HG02943 (cell line): ENCODE results near the gene AP4M1.

Experiments
- ATAC-seq: cut with Tn5 transposase; IDR thresholded peaks from one replicate; pipeline ENCODE4 v1.9.1; 2021; ENCODE audit warnings: mild to moderate bottlenecking, low read depth, moderate library complexity; ENCODE audit not compliant: unreplicated experiment

Gene AP4M1

DNA sequence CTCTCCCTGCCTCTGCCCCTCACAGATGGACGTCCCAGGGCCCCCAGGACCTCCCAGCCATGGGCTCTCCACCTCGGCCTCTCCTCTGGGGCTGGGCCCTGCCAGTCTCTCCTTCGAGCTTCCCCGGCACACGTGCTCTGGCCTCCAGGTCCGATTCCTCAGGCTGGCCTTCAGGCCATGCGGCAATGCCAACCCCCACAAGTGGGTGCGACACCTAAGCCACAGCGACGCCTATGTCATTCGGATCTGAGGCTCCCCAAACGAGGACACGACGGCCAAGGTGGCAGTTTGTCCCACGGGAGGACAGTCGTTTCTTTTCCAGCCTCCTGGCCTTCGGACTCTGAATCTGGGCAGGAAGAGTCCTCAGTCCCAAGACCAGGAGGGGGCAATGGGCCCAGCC lies 5.2 kb downstream of the AP4M1 start:
- no peak for ATAC-seq

DNA sequence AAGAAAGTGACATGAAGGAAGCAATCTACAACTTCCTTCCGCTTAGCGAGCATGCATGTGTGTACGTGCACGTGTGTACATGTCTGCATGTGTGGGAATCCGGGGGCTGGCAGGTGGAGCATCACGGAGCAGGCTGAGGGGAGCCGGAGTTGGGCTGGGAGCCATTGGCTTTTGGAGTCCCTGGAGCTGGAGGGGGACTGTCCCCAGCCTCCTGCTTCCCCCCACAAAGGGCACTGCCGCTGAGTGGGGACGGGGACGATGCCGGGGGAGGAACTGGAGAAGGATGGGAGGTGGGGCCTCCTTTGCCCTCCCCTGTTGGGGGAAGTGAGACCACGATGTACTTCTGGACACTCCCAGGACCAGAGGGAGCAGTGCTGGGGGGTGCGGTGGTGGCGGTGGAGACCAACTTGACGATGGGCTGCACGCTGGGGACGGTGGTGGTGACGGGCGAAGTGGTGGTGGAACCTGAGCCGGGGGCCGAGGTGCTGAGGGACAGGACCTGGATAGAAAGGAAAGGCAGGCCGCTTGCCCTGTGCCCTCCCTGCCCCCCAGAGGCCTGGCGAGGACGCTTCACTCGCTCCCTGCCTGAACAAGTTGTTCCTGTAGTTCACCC lies 5.8 kb downstream of the AP4M1 start:
- no peak for ATAC-seq

DNA sequence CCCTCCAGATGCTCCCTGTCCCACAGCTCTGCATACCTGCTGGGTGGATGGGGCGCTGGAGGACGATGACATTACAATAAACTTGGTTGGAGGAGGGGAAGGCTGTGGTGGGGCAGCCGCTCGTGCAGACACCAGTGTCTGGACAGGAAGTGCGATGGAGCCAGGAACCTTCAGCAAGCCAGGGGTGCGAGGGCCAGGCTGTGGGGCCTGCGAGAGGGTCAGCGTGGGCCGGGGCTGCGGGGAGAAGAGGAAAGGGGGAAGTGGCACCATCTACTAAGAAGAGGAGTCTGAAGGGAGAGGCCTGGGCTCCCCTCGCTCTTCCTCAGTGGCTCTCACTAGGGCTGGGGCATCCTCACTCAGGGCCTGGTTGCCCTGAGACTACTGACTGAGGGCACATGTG lies 6.4 kb downstream of the AP4M1 start:
- no peak for ATAC-seq

DNA sequence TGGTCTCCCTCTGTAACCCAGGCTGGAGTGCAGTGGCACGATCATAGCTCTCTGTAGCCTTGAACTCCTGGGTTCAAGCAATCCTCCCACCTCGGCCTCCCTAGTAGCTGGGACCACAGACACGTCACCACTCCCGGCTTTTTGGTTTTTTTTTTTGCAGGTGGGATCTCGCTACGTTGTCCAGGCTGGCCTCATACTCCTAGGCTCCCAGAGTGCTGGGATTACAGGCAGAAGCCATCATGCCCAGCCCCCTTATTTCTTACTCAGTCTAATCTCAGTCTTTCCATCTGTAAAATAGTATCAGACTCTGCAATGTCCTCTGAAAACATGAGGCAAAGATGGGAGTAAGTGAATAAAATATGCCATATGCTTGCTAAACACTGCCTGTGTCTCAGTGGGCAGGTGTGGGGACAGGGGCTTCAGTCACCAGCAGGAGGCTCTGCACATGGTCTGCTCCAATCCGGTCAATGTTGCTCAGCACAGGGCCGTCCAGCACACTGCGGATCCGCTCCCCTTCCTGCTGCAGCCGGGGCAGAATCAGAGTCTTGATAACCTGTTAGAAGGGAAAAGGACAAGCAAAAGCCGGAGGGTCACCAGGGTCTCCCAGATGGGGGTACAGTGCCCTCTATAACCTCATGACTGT lies 8.2 kb downstream of the AP4M1 start:
- no peak for ATAC-seq

DNA sequence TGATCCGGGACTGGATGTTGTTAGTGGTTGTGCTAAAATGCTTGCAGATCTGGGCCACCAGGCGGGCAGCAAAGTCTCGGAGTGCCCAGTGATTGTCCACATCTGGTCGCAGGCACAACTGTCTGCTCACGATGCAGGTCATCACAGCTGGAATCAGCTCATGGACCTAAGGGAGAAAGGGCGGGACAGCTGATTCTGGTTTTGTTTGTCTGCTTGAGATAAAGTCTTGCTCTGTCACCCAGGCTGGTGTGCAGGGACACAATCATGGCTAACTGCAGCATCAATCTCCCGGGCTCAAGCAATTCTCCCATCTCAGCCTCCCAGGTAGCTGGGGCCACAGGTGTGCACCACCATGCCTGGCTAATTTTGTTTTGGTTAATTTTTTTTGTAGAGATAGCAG lies 9.7 kb downstream of the AP4M1 start:
- ATAC-seq, result no peak

DNA sequence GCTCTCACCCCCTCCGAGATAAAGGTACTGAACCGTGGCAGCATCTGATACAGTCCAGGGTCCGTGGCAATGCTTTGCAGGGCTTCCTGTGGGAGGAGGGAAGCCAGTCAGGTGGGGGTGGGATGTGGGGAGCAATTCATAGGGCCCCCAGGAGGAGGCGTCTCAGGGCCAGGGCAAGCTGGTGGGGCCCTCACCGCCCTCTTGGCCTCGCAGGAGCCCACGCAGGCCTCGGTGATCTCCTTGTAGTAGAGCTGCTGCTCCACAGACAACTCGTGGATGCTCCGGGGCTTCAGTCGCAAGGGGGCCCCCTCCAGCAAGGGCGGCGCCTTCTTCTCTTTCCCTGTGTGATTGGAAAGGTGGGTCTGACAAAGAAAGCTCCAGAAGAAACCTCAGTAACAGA lies 10.5 kb downstream of the AP4M1 start:
- ATAC-seq, result no peak

DNA sequence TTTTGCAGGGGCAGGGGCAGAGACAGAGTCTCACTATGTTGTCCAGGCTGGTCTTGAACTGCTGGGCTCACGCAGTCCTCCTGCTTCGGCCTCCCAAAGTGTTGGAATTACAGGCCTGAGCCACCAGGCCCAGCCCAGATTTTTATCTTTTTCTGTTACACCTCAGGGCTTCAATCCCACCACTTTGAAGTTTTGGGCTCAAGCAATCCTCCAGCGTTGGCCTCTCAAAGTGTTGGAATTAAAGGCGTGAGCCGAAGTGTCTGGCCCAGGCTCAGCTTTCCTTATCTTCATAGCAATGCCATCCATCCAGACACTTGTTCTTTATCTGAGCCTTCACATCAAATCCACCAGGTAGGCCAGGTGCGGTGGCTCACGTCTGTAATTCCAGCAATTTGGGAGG lies 13.6 kb downstream of the AP4M1 start:
- ATAC-seq, result no peak

DNA sequence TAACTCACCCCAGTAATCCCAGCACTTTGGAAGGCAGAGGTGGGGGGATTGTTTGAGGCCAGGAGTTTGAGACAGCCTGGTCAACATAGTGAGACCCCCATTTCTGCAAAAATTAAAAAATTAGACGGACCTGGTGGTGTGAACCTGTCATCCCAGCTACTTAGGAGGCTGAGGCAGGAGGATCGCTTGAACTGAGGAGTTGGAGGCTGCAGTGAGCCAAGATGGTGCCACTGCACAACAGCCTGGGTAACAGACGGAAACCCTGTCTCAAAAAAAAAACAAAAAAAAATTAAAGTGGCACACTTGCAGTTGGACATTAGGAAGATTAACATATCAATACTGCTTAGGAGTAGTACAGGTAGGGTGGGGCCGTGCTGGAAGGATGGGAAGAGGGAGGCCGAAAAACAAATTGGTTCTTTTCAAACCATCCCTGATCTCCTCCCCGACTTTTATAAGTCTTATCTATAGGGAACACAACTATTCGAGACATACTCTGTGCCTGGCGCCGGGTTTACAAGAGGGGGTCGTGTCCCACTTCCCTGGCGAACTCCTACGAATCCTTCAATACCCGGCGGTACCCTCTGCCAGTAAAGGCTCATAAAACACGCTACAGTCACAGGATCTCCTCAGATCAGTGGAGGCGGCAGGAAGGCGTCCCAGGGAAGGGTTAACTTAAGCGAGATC lies 17.1 kb downstream of the AP4M1 start:
- no peak for ATAC-seq

DNA sequence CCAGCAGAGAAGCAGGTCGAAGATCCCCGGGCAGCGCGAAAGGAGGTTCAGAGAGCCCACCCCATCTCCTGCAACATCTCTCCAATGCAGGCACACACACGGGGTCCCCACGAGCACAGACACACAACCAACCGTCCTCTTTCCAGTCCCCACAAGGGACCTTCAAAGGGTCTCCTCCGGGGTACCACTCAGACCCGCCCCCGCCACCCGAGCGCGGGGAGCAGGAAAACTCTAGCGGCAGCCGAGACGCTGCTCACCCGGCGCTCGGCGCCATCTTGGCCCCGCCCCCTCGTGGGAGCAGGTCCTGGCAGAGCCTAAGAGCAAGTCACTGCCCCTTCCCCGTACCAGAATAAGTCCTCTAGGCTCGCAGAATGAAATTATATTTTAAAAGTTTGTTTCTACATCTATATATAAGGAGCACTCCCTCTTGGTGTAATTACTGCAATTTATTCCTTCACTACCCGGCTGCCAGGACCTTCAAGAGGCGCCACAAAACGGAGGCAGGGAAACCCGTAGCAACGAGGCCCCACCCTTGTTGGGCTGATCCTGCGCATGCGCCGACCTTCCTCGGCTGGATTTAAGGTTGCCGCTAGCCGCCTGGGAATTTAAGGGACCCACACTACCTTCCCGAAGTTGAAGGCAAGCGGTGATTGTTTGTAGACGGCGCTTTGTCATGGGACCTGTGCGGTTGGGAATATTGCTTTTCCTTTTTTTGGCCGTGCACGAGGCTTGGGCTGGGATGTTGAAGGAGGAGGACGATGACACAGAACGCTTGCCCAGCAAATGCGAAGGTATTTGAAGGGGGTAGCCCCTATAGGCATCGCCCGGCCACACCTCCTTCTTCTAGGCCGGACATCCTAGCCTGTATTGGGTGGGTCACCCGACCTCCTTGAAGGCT lies 17.9 kb downstream of the AP4M1 start, which contains the start of the genes CNPY4 and TAF6:
CNPY4 (plus strand) TSS at position 563 of the 898 bp plus-strand sequence; CDS start at position 674, 111 bp downstream.
TAF6 (minus strand) TSS at position 287 of the 898 bp plus-strand sequence. CDS start 5,149 bp downstream, outside the sequence.
- ATAC-seq, result peak; percentile 75

DNA sequence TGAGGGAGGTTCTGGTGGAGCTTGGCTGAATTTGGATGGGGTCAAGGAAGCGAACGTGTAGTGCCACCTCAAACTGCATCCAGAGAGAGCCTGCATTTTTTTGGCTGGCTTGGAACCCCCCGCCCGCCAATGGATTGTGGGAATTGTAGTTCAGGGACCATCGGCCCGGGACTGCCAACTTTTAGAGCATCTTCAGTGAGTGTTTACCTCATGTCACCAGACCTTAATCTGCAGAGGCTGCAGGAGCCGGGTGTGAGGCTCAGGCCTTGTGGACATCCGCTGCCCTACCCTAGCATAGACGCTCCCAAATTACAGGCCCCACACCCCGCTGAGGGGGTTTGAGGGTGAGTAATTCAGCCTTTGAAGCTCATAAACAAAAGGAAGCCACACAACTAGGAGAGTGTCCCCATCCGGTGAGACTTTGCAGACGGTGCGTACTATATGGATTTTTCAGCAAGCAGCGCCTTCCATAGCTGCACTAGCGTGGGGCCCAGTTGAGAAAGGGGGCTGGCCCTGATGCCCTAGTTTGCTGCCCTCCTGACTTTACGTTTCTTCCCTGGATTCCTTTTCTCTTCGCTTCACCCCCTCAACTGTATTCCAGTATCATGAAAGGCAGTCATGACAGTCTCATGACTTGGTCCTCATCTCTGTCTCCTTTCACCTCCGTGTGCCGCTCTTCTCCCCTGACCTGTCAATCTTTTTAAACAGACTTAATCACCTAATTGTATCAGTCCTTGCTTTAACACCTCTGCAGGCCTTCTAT lies 18.7 kb downstream of the AP4M1 start:
- peak; percentile 42 for ATAC-seq

DNA sequence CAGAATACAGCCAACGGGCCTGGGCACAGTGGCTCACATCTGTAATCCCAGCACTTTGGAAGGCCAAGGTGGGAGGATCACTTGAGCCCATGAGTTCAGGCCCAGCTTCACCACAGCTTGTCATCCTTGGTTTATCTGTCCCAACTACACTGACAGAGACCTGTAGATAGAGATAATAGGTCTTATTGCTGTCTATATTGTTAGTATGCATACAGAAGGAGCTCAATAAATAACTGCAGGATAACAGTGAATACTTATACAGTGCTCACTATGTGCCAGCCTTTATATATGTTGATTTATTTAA lies 19.2 kb downstream of the AP4M1 start:
- ATAC-seq, result no peak

DNA sequence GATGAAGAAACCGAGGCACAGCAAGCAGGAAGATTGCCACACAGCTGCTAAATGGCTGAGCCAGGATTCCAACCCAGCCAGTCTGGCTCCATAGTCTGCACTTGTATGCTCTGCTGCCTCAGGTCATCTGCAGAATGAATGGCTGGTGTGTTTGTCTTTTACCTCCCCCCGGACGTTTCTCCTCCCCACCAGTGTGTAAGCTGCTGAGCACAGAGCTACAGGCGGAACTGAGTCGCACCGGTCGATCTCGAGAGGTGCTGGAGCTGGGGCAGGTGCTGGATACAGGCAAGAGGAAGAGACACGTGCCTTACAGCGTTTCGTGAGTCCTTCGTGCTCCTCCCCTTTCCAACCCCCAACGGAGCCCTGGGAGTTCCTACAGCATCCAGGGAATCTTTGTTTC lies 20.6 kb downstream of the AP4M1 start:
- ATAC-seq, result no peak

DNA sequence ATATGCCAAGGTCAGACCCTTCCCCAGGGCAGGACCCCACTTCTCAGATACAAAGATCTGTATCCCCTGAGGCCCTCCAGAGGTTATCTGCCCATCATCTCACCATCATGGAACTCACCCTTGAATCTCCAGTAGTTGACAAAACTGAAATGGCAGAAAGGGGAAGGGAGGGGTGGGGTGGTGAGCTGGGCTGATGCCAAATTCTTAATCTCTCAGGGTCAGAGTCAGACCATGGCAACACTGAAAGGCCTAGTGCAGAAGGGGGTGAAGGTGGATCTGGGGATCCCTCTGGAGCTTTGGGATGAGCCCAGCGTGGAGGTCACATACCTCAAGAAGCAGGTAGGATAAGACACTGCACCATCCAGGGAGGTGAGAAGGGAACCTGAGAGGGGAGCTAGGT lies 21.1 kb downstream of the AP4M1 start:
- no peak for ATAC-seq

DNA sequence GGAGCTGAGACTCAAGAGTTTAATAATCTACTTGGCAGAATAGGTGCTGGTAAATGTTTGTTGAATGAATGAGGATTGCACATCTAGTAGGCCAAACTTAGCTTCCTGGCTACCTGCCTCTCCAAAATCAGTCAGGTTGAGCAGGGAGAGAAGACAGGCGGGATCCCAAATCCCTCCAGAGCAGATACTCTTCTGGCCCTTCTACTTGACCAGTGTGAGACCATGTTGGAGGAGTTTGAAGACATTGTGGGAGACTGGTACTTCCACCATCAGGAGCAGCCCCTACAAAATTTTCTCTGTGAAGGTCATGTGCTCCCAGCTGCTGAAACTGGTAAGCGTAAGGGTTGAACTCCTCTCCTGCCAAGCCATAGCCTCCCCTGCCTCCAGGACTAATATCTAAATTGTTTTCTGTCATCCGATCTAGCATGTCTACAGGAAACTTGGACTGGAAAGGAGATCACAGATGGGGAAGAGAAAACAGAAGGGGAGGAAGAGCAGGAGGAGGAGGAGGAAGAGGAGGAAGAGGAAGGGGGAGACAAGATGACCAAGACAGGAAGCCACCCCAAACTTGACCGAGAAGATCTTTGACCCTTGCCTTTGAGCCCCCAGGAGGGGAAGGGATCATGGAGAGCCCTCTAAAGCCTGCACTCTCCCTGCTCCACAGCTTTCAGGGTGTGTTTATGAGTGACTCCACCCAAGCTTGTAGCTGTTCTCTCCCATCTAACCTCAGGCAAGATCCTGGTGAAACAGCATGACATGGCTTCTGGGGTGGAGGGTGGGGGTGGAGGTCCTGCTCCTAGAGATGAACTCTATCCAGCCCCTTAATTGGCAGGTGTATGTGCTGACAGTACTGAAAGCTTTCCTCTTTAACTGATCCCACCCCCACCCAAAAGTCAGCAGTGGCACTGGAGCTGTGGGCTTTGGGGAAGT lies 23.1 kb downstream of the AP4M1 start:
- no peak for ATAC-seq

DNA sequence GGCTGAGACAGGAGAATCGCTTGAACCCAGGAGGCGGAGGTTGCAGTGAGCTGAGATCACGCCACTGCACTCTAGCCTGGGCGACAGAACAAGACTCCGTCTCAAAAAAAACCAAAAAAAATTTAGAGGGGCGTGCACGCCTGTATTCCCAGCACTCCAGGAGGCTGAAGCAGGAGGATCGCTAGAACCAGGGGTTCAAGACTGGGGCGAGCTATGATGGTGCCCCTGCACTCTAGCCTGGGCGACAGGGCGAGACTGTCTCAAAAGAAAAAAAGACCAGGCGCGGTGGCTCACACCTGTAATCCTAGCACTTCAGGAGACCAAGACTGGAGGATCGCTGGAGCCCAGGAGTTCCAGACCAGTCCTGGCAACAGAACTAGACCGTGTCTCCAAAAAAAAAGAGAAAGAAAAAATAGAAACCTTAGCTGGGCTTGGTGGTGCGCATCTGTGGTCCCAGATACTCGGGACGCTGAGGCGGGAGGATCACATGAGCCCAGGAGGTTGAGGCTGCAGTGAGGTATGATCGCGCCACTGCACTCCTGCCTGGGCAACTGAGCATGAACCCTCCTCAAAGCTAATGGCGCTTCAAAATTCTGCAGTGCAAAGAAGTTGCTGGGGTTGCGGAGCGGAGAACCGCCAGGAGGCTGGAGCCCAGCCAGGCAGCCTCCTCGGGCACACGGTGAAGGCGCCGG lies 24.9 kb downstream of the AP4M1 start:
- ATAC-seq, result peak; percentile 25

DNA sequence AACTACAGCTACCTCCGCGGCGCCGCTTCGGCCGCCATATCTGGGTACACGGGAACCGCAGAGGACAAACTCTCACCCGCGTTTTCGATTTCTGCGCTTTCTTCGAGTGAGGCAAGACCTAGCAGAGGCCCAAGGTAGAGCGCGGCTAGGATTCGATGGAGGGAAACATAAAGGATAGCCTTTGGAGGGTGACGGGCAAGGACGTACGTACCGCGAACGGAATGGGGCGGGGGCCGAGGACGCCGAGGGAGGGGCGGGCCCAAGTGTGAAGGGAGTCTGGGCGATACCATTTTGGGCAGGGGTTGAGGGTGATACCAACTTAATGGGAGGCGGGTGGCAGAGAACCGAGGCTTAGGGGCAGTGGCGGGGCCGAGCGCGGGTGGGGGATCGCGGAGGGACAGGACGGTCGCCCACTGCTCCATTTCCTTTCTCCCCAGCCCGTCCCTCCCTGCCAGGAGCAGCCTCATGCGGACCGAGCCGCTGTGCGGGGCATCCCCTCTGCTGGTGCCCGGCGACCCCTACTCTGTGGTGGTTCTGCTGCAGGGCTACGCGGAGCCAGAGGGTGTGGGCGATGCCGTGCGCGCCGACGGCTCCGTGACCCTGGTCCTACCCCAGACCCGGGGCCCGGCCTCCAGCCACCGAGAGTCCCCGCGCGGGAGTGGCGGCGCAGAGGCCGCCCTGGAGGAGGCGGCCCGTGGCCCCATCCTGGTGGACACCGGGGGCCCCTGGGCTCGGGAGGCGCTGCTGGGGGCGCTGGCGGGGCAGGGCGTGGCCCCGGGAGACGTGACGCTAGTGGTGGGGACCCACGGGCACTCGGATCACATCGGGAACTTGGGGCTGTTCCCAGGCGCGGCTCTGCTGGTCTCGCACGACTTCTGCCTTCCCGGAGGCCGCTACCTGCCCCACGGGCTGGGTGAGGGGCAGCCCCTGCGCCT lies 25.8 kb downstream of the AP4M1 start, which contains the start of gene MBLAC1:
MBLAC1 (plus strand) TSS at position 37 of the 935 bp plus-strand sequence; CDS start at position 466, 429 bp downstream.
- peak; percentile 53 for ATAC-seq

DNA sequence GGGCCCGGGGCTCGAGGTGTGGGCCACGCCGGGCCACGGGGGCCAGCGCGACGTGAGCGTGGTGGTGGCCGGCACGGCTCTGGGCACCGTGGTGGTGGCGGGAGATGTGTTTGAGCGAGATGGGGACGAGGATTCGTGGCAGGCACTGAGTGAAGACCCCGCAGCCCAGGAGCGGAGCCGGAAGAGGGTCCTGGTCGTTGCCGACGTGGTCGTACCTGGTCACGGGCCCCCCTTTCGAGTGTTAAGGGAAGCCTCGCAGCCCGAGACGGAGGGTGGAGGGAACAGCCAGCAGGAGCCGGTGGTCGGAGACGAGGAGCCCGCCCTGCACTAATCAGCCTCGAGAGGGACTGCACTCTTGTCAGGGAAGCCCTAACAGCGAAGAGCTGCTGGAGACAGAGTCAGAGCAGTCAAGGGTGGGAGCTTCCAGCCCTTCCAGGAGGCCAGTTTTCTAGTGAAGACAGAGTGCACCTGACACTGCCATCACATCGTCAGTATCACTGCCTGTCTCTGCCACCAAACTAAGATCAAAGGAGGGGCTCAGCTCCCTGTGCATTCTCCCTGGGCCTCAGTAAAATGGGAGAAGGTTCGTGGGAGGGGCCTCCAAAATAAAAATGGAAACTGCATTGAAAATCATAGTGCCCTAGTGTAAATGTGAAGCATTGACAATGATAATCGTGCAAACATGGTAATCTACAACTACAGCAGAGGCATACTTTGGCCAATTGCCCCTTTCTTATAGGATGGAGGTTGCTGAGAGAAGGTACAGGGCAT lies 26.6 kb downstream of the AP4M1 start:
- no peak for ATAC-seq
